Stimulated activated naive CD8-positive, alpha-beta T cell treated with anti-CD3 and anti-CD28 coated beads, Interleukin-15, Interleukin-2, amounts not matched to agents 100 ng/mL and 50 ng/mL, for 24 hours (primary cell): ENCODE results near the gene DONSON.

Source experiments
- H3K27ac Mint-ChIP-seq: one replicate; pipeline ENCODE4 v1.8.0; 2021; ENCODE audit warnings: mild to moderate bottlenecking, mixed read lengths
- H3K27me3 Mint-ChIP-seq: one replicate; pipeline ENCODE4 v1.8.0; 2021; ENCODE audit warnings: mixed read lengths
- H3K36me3 Mint-ChIP-seq: one replicate; pipeline ENCODE4 v1.8.0; 2021; ENCODE audit warnings: low read depth, mixed read lengths
- H3K4me1 Mint-ChIP-seq: one replicate; pipeline ENCODE4 v1.8.0; 2021; ENCODE audit warnings: low read depth, mixed read lengths
- H3K4me3 Mint-ChIP-seq: one replicate; pipeline ENCODE4 v1.8.0; 2021; ENCODE audit warnings: mild to moderate bottlenecking, mixed read lengths
- H3K9me3 Mint-ChIP-seq: one replicate; pipeline ENCODE4 v1.8.0; 2021; ENCODE audit warnings: mixed read lengths

The DONSON gene

DNA sequence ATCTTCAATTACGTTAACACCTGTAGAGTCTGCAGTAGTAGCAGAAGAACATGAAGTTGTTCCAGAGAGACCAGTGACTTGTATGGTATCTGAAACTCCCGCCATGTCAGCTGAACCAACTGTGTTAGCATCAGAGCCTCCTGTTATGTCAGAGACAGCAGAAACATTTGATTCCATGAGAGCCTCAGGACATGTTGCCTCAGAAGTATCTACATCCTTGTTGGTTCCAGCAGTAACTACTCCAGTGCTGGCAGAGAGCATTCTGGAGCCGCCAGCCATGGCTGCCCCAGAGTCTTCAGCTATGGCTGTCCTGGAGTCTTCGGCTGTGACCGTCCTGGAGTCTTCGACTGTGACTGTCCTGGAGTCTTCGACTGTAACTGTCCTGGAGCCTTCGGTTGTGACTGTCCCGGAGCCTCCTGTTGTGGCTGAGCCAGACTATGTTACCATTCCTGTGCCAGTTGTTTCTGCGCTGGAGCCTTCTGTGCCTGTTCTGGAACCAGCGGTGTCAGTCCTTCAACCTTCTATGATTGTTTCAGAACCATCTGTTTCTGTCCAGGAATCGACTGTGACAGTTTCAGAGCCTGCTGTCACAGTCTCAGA, 35.4 kb downstream of the DONSON start:
- H3K36me3 Mint-ChIP-seq = peaks cover 92% of the 10 kb centered on the region
- H3K27ac Mint-ChIP-seq = no peak overlapping the region
- H3K27me3 Mint-ChIP-seq = no peaks in the 10 kb centered on the region
- no peak overlapping the region for H3K4me3 Mint-ChIP-seq
- H3K4me1 Mint-ChIP-seq = peaks cover 70% of the 10 kb centered on the region
- no peaks in the 10 kb centered on the region for H3K9me3 Mint-ChIP-seq

- H3K4me1 Mint-ChIP-seq = peaks cover 66% of the 10 kb centered on the region
- H3K36me3 Mint-ChIP-seq = peaks cover 90% of the 10 kb centered on the region
- no peaks in the 10 kb centered on the region for H3K9me3 Mint-ChIP-seq
- no peaks in the 10 kb centered on the region for H3K27me3 Mint-ChIP-seq
- peak overlapping the region; percentile 39 for H3K4me3 Mint-ChIP-seq
- H3K27ac Mint-ChIP-seq = no peak overlapping the region
Observed at GRCh38 chr21:33552093-33552998, 36.1 kb downstream of the DONSON start.

- Mint-ChIP-seq H3K9me3 (no peaks in the 10 kb centered on the region), H3K27ac (no peak overlapping the region), H3K4me3 (no peak overlapping the region), H3K4me1 (peaks cover 59% of the 10 kb centered on the region), H3K36me3 (peaks cover 90% of the 10 kb centered on the region), H3K27me3 (no peaks in the 10 kb centered on the region)
Observed at GRCh38 chr21:33551664-33552063, 36.8 kb downstream of the DONSON start.

DNA sequence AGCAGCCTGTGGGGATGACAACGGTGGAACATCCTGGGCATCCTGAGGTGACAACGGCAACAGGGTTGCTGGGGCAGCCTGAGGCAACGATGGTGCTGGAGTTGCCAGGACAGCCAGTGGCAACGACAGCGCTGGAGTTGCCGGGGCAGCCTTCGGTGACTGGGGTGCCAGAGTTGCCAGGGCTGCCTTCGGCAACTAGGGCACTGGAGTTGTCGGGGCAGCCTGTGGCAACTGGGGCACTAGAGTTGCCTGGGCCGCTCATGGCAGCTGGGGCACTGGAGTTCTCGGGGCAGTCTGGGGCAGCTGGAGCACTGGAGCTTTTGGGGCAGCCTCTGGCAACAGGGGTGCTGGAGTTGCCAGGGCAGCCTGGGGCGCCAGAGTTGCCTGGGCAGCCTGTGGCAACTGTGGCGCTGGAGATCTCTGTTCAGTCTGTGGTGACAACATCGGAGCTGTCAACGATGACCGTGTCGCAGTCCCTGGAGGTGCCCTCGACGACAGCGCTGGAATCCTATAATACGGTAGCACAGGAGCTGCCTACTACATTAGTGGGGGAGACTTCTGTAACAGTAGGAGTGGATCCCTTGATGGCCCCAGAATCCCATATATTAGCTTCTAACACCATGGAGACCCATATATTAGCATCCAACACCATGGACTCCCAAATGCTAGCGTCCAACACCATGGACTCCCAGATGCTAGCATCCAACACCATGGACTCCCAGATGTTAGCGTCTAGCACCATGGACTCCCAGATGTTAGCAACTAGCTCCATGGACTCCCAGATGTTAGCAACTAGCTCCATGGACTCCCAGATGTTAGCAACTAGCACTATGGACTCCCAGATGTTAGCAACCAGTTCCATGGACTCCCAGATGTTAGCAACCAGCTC, 37.5 kb downstream of the DONSON start:
- Mint-ChIP-seq H3K36me3 (peaks cover 87% of the 10 kb centered on the region), H3K9me3 (no peaks in the 10 kb centered on the region), H3K4me3 (no peak overlapping the region), H3K27me3 (no peaks in the 10 kb centered on the region), H3K27ac (no peak overlapping the region), H3K4me1 (peaks cover 57% of the 10 kb centered on the region)

DNA sequence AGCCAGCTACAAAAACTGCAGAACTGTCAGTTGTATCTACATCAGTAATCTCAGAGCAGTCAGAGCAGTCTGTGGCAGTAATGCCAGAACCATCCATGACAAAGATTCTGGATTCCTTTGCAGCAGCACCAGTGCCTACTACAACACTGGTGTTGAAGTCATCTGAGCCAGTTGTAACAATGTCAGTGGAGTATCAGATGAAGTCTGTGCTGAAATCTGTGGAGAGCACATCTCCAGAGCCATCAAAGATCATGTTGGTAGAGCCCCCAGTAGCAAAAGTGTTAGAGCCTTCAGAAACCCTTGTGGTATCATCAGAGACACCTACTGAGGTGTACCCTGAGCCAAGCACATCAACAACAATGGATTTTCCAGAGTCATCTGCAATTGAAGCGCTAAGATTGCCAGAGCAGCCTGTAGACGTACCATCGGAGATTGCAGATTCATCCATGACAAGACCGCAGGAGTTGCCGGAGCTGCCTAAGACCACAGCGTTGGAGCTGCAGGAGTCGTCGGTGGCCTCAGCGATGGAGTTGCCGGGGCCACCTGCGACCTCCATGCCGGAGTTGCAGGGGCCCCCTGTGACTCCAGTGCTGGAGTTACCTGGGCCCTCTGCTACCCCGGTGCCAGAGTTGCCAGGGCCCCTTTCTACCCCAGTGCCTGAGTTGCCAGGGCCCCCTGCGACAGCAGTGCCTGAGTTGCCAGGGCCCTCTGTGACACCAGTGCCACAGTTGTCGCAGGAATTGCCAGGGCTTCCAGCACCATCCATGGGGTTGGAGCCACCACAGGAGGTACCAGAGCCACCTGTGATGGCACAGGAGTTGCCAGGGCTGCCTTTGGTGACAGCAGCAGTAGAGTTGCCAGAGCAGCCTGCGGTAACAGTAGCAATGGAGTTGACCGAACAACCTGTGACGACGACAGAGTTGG, 38.4 kb downstream of the DONSON start:
- H3K27me3 Mint-ChIP-seq = no peaks in the 10 kb centered on the region
- no peak overlapping the region for H3K4me3 Mint-ChIP-seq
- H3K36me3 Mint-ChIP-seq = peaks cover 84% of the 10 kb centered on the region
- peaks cover 57% of the 10 kb centered on the region for H3K4me1 Mint-ChIP-seq
- H3K9me3 Mint-ChIP-seq = no peaks in the 10 kb centered on the region
- peak overlapping the region; percentile 41 for H3K27ac Mint-ChIP-seq

DNA sequence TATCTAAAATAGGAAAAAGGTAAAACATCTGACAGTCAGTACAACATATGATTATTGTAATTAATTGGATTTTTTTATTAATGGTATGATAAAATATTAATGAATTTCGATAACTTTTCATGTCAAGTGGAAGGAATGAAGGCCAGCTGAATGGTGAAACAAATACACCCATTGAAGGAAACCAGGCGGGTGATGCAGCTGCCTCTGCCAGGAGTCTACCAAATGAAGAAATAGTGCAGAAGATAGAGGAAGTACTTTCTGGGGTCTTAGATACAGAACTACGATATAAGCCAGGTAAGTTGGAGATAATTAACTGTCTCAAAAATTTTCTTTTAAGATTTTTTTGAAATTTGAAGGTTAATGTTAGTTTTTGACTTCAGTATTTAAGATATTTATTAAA, 42.4 kb downstream of the DONSON start:
- H3K9me3 Mint-ChIP-seq = no peaks in the 10 kb centered on the region
- peaks cover 48% of the 10 kb centered on the region for H3K4me1 Mint-ChIP-seq
- peak overlapping the region; percentile 72 for H3K27ac Mint-ChIP-seq
- H3K4me3 Mint-ChIP-seq = peak overlapping the region; percentile 97
- peaks cover 76% of the 10 kb centered on the region for H3K36me3 Mint-ChIP-seq
- no peaks in the 10 kb centered on the region for H3K27me3 Mint-ChIP-seq

- peaks cover 77% of the 10 kb centered on the region for H3K36me3 Mint-ChIP-seq
- H3K27ac Mint-ChIP-seq = peak overlapping the region; percentile 99
- peaks cover 56% of the 10 kb centered on the region for H3K4me1 Mint-ChIP-seq
- no peaks in the 10 kb centered on the region for H3K27me3 Mint-ChIP-seq
- H3K4me3 Mint-ChIP-seq = peak overlapping the region; percentile 97
- no peaks in the 10 kb centered on the region for H3K9me3 Mint-ChIP-seq
Observed at GRCh38 chr21:33544451-33545195, 43.9 kb downstream of the DONSON start.

- peak overlapping the region; percentile 99 for H3K27ac Mint-ChIP-seq
- no peaks in the 10 kb centered on the region for H3K27me3 Mint-ChIP-seq
- peaks cover 55% of the 10 kb centered on the region for H3K4me1 Mint-ChIP-seq
- H3K4me3 Mint-ChIP-seq = peak overlapping the region; percentile 97
- peaks cover 72% of the 10 kb centered on the region for H3K36me3 Mint-ChIP-seq
- no peaks in the 10 kb centered on the region for H3K9me3 Mint-ChIP-seq
Observed at GRCh38 chr21:33543505-33544129, 44.9 kb downstream of the DONSON start.

DNA sequence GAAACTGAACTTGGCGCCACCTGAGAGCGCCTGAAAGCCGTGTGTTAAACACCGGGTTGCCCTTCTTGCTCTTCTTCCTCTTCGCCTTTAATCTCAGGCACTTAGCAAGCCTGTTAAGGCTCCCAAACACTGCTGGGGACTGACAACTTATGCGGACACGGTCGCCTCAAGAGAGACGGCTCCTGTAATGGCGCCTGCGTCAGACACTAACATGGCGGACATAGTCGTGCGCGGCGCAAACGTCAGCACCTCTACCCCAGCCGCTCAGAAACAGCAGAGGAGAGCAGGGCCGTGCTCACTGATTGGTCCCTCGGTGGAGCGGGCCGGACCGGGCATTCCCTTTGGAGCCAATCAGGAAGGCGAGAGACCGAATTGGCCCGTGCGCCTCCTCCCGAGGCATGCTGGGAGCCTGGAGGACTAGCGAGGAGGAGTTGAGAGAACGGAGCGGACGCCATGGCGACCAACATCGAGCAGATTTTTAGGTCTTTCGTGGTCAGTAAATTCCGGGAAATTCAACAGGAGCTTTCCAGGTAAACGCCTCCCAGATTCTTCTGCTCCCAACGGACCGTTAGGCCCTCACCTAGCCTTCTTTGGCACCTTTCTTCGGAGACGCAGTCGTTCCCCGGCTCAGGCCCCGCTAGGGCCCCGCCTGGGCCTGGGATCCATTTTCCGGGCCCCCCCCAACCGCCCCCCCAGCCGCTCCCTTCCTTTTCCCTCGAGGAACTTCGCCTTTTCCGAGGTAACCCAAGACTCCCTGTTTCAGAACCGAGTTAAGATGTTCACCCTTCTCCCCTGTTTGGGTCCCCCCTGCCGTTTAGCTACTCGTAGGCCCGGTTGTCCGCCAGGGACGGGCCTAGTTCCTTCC, 45.6 kb downstream of the DONSON start, which contains the start of gene SON:
TSS of gene SON (plus strand) at position 399 of the 865 bp plus-strand sequence. CDS start at position 454, 55 bp downstream.
- Mint-ChIP-seq H3K9me3 (no peaks in the 10 kb centered on the region), H3K4me3 (peak within 1 kb of the TSS; percentile 97), H3K27ac (peak within 1 kb of the TSS; percentile 99), H3K27me3 (no peaks in the 10 kb centered on the region), H3K4me1 (peaks cover 50% of the 10 kb centered on the region), H3K36me3 (peaks cover 71% of the 10 kb centered on the region)

DNA sequence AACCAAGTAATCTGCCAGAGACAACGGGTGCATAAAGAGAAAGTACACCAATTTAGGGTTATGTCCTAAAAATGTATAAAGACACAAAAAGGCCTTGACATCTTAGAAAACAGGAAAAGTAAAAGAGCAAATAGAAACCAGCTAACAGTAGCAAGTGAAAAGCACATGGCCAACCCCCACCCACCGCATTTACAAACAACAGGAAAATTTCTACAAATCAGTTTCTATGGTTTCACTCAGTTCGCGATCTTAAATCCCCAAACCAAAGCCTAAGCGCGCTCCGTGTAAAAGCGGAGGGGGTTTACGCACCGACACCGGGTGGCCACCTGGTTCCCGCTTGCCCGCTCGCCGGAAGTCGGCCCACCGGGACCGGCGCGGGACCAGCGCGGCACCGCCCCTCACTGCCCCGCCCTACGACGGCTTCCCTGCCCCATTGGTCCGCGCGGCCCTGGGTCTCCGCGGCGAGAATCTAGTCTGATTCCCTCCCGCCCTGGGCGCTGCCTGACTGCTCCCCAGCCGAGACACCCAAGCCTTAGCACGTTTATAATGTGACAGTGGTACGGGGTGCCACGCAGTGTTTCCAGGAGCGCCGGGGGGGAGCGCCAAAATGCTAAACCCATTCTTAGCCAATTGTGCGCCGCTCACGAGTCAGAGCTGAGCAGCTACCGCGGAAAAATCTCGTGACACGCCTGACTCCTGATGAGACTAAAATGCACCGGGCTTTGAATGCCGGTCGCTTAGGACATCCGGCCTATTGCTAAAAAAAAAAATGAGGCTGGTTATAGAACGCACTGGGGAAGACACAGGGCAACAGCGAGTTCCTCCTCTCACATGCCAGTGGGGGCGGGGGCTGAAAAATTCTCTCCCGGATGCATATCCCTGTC, 46.5 kb downstream of the DONSON start, which contains the start of gene GART:
TSS of gene GART (minus strand) at position 362 of the 884 bp plus-strand sequence. CDS start 2,802 bp downstream, outside the sequence.
- peaks cover 74% of the 10 kb centered on the region for H3K36me3 Mint-ChIP-seq
- H3K27me3 Mint-ChIP-seq = no peaks in the 10 kb centered on the region
- H3K4me1 Mint-ChIP-seq = peaks cover 49% of the 10 kb centered on the region
- H3K9me3 Mint-ChIP-seq = no peaks in the 10 kb centered on the region
- H3K27ac Mint-ChIP-seq = peak within 1 kb of the TSS; percentile 99
- H3K4me3 Mint-ChIP-seq = peak within 1 kb of the TSS; percentile 97

DNA sequence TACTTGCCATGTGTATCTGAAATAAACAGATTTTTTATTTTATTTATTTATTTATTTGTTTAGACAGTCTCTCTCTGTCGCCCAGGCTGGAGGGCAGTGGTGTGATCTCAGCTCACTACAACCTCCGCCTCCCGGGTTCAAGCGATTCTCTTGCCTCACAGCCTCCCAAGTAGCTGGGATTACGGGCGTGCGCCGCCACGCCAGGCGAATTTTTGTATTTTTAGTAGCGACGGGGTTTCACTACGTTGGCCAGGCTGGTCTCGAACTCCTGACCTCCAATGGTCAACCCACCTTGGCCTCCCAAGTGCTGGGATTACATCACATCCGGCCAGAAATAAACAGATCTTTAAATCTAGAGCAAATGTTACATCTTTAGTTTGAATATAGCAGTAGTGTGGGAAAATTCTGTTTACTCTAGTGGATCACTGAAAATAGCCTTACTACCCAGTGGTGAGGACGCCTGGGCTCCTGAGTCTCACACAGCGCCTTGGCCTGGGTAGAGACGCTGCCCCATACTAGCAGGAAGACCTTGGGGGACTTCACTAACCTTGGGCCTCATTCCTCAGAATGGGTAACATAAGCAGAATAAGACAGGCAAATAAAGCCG, 47.3 kb downstream of the DONSON start:
- Mint-ChIP-seq H3K27me3 (no peaks in the 10 kb centered on the region), H3K27ac (peak overlapping the region; percentile 99), H3K36me3 (peaks cover 75% of the 10 kb centered on the region), H3K9me3 (no peaks in the 10 kb centered on the region), H3K4me3 (peak overlapping the region; percentile 97), H3K4me1 (peaks cover 48% of the 10 kb centered on the region)
